Subcutaneous adipose tissue (tissue), 4 donors: ENCODE measurements around the gene COL18A1. TPM values are rescaled to one million over a fixed set of nuclear protein-coding genes. Genes with fewer than 3 reads are reported as not detected.

Experiments
- CTCF ChIP-seq: fragments of 450-650 bp; IDR thresholded peaks from one replicate; pipeline ENCODE4 v1.5.1; 2016; ENCODE audit warnings: low read depth, mild to moderate bottlenecking, control low read depth, antibody characterized with exemption, moderate library complexity
- total RNA-seq, 4 donors: library from RNA; depleted of rRNA; stranded (reverse); fragments of >200 nt; gene quantifications; one replicate each; pipeline ENCODE4 v1.1.0, GENCODE V29; 2016

The COL18A1 gene
- total RNA-seq, 4 donors from 2014 or later, result 33.4 to 102 (median 66.7) TPM

GRCh38 chr21:45536301-45537081, 131.5 kb downstream of the COL18A1 start:
- no peak for TF ChIP-seq CTCF

GRCh38 chr21:45537111-45537745, 132.3 kb downstream of the COL18A1 start:
- no peak for TF ChIP-seq CTCF

GRCh38 chr21:45537746-45538291, 132.9 kb downstream of the COL18A1 start:
- no peak for TF ChIP-seq CTCF

GRCh38 chr21:45538381-45539045, 133.5 kb downstream of the COL18A1 start:
- no peak for TF ChIP-seq CTCF

GRCh38 chr21:45539046-45539795, 134.3 kb downstream of the COL18A1 start:
- TF ChIP-seq CTCF, result no peak

GRCh38 chr21:45539796-45540600, 135.0 kb downstream of the COL18A1 start:
- TF ChIP-seq CTCF, result no peak
